NCI-H510A (cell line): Measurements from ENCODE around the gene TRIP12.
"Not testable (repeated sequence)": the region's sequence is repeated elsewhere in the genome, so short reads cannot be mapped to it uniquely, and the experiment has no call there.

Source experiments
- DNase-seq: peaks from one replicate; lab custom pipeline; 2025; lab: John Stamatoyannopoulos, UW

The TRIP12 gene

DNA sequence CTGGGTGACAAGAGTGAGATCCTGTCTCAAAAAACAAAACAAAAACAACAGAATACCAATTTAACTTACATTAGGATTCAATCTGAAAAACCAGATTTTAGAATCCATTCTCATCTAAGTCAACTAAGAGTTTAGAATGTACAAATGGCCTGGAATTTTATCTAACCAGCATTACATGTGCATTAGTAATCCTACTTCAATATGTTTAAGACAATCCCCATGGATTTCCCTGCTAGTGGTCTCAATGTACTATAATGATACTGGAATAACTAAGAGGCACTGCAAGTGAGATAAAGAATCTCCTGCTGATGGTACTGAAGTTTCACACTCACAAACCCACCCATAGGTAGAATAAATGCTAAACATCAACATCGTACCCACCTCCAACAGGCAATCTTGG is 153.6 kb downstream of the TRIP12 start:
- DNase-seq: no peak

DNA sequence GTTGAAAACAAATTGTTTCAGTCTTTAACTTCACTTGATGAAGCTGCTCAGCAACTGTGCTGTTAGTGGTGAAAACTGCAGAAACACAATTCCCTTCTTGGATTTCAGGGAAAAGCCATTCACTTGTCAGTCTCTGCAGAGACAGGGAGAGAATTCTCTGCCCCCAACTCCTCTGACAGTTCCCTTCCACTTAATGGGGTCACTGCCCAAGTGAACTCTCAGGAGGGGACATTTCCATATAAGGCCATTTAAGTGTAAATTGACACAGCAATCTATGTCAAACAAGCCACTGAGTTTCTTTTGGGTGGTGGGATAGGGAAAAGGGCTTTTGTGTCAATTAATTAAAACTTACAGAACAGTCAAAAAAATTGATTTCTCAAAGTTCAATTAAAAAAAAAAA is 156.1 kb downstream of the TRIP12 start:
- DNase-seq: no peak

DNA sequence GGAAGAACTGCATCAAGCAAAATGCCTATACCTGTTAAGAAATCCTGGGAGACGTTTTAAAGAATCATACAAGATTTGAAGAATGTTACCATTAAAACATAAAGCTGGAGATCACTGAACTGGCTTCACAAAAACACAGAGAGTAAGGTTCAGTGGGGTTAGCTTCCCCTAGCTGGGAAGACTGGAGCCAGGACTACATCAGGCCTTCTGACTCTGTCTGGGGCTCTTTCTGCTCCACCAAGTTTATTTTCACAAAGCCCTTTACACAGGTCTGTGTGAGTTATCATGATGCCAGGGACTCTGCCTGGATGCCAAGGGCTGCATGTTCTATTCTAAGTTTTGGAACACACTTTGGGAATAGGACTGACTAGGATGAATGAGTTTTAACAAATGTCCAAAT is 160.1 kb downstream of the TRIP12 start:
- DNase-seq: no peak

DNA sequence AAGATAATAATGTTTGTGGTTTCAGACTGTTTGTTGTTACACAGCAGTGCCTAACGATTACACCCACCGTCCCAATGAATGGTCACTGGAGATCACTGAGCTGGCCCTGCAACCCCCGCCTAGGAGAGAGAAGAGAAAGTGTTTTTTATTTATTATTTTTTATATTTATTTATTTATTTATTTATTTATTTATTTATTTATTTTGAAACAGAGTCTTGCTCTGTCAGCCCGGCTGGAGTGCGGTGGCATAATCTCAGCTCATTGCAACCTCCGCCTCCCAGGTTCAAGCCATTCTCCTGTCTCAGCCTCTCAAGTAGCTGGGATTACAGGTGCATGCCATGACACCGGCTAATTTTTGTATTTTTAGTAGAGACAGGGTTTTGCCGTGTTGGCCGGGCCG is 164.3 kb downstream of the TRIP12 start:
- DNase-seq: not testable (repeated sequence)

DNA sequence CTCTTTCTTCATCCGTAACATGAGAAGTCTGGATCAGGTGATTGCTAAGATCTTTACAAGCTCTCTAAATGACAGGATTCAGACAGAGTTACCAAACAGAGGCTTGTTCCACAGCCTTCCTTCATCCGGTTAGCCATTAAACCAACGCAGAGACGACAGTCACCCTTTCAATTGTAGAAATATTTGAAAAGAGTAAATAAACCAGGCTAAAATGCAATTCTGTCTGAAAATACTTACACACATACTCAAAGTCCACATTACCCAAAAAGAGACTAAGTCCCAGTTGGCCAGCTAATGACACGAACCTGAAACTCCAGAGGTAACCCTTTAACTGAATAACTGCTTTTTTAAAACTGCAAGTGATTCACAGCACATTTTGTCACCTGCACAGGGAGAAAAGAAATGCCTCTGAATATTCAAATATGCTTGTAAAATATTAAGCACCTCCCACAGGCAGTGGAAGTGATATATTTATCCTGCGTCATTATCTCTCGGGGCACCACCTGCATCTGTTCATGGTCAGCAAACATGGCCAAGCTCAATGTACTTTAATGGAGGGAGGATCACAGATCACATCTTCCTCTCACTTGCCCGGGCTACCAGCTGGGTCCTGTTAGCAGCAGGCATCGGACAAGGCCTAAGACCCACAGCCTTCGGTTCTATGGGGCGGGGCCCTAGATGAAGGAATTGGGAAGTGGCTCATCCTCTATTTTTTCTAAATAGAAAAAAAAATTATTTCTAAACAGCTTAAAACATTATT is 168.7 kb downstream of the TRIP12 start:
- DNase-seq: no peak

DNA sequence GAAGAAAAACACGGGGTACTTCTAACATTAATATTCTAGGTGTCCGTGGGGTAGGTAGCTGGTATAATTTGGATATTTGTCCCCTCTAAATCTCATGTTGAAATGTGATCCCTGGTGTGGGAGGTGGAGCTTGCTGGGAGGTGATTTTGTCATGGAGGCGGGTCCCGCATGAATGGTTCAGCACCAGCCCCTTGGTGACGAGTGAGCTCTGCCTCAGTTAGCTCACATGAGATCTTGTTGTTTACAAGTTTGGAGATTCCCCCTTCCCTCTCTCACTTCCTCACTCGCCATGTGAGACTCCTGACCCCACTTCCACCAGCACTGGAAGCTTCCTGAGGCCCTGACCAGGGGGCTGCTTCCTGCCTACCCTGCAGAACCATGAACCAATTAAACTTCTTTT is 172.0 kb downstream of the TRIP12 start:
- DNase-seq: no peak

DNA sequence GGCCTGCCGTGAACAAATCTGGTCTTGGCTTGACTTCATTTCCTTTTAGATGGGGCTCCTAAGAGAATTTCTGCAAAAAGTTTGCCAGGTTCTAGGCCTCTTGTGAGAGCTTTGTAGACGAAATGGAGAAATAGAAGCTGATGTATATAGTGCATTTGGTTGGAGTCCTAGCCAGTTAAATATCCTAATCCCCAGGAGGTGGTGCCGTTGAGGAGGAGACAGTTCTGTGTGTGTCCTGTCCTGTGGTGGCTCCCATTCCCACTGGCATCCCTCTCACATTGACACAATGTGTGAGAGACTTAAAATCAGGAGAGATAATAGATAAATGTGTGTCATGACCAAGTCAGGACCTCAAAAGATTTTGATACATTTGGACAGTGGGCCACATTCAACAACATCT is 172.9 kb downstream of the TRIP12 start:
- no peak for DNase-seq

DNA sequence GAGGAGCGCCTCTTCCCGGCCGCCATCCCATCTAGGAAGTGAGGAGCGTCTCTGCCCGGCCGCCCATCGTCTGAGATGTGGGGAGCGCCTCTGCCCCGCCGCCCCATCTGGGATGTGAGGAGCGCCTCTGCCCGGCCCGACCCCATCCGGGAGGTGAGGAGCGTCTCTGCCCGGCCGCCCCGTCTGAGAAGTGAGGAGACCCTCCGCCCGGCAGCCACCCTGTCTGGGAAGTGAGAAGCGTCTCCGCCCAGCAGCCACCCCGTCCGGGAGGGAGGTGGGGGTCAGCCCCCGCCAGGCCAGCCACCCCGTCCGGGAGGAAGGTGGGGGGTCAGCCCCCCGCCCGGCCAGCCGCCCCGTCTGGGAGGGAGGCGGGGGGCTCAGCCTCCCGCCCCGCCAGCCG is 179.1 kb downstream of the TRIP12 start:
- DNase-seq: not testable (repeated sequence)

DNA sequence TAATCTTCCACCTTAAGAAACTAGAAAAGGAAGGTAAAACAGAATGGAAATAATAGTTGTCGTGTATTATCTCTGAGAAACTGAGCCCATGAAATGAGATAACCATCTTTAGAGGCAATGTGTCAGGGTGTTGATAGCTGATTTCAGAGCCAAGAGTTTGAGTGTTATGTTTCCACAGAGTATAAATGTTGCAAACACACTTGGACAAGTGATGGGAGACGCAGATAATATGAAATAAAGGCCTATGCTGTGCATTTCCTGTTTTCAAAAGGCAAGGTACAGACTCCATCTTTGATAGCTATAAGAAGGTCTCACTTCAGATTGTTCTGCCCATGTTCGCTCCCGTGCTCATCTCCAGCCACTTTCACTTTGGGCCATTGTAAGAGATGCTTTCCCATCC is 181.5 kb downstream of the TRIP12 start:
- DNase-seq: no peak

DNA sequence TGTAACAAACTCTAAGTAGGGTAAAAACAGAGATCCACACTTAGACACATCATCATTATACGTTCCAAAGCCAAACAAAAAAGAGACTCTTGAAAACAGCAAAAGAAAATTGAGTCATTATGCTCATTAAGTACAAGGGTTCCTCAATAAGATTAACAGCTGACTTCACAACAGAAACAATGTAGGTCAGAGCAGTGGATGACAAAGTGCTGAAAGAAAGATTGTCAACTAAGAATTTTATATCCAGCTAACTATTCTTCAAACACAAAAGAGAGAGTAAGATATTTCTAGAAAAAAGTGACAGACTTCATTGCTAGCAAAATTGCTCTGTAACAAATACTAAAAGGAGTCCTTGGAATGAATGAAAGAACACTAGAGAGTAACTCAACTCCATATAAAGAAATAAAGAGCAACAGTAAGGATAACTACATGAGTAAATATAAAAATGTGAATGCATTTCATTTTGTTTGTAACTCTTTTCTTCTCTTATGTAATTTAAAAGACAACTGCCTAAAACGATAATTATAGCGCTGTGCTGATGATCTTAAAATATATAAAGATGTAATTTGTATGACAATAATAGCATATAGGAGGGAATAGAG is 183.7 kb downstream of the TRIP12 start:
- DNase-seq: no peak

DNA sequence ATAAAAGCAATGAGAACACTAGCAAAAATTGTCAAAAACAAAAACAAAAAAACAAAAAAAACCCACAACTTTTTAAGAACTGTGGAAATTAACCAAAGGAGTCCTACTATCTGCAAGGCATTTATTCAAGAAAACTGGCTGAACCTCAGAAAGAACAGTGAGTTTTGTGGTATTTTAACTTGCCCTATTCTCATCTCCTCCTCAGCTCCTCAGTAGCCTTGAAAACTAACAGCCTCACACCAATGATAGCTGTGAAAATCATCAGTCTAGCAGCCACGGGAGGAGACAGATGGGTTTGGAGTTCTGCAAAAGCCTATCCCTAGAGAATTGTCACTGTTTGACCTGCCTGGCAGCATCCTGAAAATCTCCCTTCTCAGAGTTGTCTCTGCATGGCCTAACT is 187.4 kb downstream of the TRIP12 start:
- no peak for DNase-seq

DNA sequence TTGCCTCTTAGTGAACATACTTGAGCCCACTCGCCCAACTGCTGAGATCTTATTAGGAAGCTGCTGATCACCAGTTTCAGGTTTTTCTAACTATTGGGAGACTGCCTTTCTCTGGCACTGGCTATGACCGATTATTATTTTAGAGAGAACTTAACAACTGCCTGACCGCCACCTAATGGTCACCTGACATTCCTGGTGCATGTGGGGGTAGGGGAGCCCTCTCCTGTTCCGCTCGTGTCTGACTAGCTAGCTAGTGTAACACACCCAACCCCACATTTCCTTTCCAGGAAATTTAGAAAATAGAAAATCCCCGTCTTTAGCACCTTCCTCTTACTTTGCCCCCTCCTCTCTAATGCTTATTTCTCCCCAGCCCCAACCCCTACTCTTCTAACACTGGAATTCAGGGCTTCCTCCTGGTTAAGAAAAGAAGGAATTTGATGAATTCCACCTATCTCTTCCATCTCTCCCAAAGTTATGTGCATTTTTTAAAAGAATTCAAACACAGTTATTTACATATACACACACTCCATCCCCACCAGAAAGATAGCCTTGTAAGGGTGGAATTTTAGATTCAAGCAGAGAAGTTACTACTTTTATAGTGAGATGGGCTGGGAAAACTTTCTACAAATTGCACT is 188.1 kb downstream of the TRIP12 start:
- no peak for DNase-seq

DNA sequence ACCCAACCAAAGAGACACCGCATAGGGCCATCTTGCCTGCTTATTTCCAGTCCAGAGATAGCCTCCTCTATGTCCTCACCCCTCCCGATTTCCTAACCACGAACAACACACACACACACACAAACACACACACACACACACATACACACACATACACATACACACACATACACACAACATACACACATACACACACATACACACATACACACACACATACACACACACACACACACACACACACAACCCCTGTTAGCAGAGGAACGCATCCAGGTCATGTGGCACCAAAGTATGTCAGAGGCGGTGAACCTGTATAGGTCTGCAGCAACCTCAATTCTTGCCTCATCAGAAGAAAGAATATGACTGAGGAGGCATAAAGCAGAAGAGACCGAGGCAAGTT is 188.9 kb downstream of the TRIP12 start:
- no peak for DNase-seq

DNA sequence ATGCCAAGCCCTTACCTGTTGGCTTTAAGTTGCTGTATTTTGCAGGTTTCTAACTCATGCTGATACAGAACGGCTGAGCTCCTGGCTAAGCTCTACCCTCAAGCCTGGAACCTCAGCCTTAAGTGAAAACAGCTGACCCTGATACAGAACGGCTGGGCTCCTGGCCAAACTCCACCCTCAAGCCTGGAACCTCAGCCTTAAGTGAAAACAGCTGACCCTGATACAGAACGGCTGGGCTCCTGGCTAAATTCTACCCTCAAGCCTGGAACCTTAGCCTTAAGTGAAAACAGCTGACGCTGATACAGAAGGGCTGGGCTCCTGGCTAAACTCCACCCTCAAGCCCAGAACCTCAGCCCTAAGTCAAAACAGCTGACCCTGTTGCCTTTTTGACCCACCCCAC is 189.9 kb downstream of the TRIP12 start:
- DNase-seq: no peak

DNA sequence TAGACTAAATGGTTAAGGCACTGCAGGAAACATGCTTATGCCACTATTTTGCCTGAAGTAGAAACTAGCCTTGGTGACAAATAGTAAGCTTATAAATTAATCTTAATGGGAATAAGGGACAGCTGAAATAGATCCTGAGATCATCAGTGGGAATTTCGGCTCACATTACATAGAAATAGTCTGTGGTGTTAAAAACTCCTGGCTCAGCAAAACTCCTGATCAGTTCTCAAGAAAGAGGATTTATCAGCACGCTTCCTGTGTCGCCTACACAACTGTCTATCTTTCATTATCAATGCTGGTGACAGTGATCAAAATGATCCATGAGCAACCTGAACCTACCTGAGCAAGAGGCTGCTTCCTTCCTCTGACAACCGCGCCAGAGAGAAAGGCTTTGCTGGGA is 190.4 kb downstream of the TRIP12 start:
- no peak for DNase-seq

DNA sequence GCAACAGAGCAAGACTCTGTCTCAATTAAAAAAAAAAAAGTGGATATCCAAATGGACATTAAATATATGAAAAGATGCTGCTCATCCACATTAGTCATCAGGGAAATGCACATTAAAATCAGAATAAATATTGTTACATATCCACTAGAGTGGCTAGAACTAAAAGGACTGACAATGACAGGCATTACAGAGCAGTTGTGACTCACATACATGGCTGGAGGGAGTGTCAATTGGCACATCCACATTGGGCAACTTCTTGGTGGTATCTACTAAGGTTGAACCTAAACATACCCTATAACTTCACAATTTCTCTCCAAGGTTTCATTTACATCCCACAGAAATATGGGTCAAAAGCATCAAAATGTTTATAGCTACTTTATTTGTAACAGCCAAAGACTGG is 193.4 kb downstream of the TRIP12 start:
- no peak for DNase-seq

DNA sequence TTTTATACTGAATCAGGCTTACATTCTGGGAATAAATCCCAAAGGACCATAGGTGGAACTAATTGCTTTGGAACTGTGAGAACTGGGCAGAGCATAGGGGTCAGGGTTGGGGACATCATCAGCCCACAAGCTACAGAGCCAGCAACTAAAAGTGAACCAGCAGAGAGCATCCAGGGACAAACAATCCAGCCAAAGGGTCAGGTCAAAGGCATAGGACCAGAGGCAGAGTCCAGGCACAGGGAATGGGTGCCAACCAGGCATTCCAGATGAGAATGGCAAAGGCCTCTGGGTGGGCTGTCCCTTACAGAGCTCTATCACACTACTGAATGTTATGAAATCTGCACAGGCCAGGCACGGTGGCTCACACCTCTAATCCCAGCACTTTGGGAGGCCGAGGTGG is 195.2 kb downstream of the TRIP12 start:
- DNase-seq: no peak

DNA sequence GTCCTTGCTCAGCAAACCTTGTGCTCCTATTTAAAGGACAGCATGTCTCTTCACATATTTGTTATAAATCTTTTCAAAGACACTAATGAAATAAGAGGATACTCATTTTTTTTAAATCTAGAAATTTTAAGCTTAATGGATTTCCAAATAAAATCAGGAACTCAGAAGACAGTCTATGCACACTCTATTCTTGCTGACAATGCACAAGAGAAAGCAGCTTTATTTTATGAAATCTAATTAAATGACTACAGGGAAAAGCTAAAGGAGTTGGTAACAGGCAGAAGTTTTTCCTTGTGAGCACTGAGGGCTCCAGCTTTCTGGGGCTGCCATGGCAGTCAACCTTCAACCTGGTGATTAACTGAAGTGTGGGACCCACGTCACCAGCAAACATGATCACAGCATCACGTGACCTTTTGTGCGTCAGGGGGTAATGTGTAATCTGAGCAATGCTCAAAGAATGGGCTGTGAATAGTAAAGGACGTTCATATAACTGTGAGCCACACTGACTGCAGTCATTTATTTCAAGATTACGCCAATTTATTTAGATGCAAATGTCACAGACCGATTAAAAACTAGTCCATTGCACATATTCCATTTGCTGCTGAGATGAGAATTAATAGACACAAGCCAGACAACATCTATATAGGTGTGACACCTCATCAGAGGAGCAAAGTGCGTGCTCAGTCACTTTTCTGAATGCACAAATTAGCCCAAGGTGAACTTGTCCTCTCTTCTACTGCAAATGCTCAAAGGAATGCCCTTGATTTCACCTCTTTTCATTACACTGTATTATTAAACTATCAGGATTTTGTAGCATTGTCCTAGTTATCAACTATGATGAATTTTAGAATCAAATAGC is 195.9 kb downstream of the TRIP12 start:
- DNase-seq: no peak

DNA sequence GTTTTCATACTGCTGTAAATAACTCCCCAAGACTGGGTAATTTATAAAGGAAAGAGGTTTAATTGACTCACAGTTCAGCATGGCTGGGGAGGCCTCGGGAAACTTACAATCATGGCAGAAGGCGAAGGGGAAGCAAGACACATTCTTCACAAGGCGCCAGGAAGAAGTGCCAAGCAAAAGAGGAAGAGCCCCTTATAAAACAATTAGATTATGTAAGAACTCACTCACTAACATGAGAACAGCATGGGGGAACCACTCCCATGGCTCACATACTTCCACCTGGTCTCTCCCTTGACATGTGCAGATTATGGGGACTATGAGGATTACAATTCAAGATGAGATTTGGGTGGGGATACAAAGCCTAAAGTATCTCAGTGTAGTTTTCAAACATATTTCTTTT is 198.6 kb downstream of the TRIP12 start:
- DNase-seq: not testable (repeated sequence)

DNA sequence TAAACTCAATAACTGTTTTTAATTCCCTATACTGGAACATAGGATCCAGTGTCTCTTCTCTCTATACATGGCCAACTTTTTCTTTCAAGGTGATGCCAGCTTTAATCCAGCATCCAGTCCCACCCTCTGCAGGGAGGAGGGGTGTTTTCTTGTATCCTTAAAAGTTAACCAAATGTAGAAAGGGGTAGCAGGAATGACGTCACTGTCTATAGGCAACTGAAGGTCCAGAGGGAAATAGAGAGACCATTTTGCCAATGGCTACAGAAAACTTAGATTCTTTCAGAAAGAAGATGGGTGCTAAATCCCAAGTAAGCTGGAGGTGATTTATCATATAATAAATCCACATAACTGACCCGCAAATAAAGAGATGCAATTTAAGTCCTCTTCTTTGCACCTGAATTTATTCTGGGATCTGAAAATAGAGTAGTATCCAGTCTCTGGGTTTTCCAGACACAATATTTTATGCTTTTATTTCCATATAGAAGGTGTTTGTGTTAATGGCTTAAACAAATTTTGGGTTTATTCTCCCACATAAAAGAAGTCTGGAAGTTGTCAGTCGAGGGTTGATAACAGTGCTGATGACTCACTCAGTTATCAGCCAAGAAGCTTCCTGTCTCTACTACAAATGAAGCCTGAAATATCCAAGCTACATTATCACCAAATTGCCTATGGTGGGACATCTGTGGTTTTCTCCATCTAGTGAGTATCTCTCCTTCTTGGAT is 201.7 kb downstream of the TRIP12 start:
- DNase-seq: no peak

DNA sequence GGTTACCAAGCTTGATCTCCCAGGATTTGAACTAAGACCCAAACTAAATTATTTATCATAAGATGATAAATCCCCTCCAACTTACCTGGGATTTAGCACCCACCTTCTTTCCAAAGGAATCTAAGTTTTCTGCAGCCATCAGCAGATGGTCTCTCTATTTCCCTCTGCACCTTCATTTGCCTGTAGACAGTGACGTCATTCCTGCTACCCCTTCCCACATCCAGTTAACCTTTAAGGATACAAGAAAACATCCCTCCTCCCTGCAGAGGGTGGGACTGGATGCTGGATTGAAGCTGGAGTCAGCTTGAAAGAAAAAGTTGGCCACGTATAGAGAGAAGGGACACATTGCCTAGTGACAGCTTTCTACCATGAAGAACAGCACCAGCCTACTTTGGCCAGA is 203.8 kb downstream of the TRIP12 start:
- no peak for DNase-seq
